HG02623 (cell line): Measurements from ENCODE around the gene PLSCR2.
A peak's percentile ranks its signal among the peaks of the same experiment; 100 is the strongest.
"Not testable (repeated sequence)": the region's sequence is repeated elsewhere in the genome, so short reads cannot be mapped to it uniquely, and the experiment has no call there.

ENCODE experiments used
- ATAC-seq: cut with Tn5 transposase; IDR thresholded peaks from one replicate; pipeline ENCODE4 v1.9.1; 2021; ENCODE audit warnings: moderate library complexity; ENCODE audit not compliant: unreplicated experiment

PLSCR2 gene, protein sequence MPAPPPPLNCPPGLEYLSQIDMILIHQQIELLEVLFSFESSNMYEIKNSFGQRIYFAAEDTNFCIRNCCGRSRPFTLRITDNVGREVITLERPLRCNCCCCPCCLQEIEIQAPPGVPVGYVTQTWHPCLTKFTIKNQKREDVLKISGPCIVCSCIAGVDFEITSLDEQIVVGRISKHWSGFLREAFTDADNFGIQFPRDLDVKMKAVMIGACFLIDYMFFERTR

GRCh38 chr3:146469150-146470017 lies at the start of gene PLSCR2:
Gene PLSCR2, minus strand, starts transcription at chr3:146469561. Its CDS starts 9,657 bp downstream, at chr3:146459904.
- ATAC-seq = peak; percentile 98

- no peak for ATAC-seq
These were observed 48.5 kb upstream of the PLSCR2 start for GRCh38 chr3:146517684-146518435.

DNA sequence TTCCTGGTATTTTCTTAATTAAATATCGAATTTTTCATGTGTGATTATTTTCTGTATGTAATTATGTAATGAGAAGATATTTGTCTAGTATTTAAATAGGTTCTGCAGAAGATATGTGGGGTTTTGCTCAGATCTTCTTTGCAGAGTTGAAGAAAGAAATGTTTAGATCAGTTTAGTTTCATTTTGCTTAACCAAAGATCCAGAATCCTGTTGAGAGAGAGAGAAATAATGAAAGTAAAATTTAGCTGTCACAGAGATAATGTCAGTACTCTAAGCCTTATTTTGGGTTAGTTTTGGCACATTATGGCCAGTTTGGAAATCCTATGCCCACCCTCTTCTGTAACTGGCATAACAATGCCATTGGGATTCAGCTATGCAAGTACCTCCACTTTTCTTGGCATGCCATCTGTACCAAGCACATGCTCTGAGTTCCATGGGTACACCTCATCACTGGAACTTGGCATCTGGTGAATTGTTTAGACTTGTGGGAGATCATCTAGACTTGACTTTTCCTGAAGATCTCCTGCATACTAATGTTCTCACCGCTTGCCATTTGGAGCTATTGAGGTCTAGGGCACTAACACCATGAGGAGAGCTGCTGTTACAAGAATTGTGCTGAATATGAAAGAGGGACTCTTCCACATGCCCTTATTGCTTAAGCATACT lies 44.2 kb upstream of the PLSCR2 start:
- ATAC-seq = no peak

- ATAC-seq = no peak
These were observed 42.2 kb upstream of the PLSCR2 start for GRCh38 chr3:146511402-146512134.

GRCh38 chr3:146507331-146508120 lies 38.2 kb upstream of the PLSCR2 start:
- no peak for ATAC-seq

GRCh38 chr3:146505516-146505915 lies 36.2 kb upstream of the PLSCR2 start:
- ATAC-seq = no peak

DNA sequence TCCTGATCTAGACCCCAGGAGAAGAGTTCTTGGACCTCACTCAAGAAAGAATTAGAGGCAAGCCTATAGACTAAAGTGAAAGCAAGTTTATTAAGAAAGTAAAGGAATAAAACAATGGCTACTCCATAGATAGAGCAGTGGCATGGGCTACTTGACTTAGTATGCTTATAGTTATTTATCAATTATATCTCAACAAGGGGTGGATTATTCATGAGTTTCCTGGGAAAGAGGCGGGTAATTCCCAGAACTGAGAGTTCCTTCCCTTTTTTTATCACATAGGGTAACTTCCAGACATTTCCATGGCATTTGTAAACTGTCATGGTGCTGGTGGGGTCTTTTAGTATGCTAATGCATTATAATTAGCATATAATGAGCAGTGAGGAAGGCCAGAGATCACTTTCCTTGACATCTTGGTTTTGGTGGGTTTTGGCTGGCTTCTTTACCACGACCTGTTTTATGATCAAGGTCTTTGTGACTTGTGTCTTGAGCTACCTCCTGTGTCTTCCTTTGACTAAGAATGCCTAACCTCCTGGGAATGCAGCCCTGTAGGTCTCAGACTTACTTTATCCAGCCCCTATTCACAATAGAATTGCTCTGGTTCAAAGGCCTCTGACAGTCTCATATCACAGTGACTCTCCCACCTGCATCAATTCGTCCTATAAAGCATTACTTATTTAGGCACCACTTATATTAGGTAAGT lies 35.3 kb upstream of the PLSCR2 start:
- ATAC-seq = no peak

DNA sequence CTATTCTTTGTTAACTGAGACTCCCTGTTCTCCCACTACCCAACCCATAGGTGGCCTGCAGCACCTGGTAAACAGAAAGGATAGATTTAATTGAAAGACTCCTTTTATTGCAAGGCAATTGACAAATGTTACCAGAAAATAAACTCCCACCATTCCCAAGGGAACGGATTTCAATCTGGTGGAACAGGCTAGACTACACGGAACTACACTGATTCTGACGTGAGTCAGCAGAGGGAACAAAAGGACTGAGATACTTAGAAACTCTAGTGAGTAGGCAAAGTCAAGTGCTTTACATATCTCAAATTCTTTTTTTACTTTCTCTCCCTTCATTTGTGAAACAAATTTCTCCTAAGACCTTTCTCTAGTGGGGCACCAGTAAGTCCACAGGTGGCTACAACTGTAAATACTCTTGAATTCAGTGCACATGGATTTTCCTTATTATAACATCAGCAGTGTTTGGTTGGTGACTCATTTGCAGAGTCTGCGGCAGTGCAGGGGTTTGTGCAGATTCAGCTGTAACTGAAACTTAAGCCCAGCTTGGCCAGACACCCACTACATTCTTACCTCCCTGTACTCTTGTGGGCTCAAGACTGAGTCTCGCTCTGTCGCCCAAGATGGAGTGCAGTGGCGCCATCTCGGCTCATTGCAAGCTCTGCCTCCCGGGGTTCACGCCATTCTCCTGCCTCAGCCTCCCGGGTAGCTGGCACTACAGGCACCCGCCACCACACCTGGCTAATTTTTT lies 34.3 kb upstream of the PLSCR2 start:
- peak; percentile 94 for ATAC-seq

GRCh38 chr3:146502887-146503460 lies 33.6 kb upstream of the PLSCR2 start:
- ATAC-seq = no peak

- no peak for ATAC-seq
These were observed 32.4 kb upstream of the PLSCR2 start for GRCh38 chr3:146501752-146502151.

DNA sequence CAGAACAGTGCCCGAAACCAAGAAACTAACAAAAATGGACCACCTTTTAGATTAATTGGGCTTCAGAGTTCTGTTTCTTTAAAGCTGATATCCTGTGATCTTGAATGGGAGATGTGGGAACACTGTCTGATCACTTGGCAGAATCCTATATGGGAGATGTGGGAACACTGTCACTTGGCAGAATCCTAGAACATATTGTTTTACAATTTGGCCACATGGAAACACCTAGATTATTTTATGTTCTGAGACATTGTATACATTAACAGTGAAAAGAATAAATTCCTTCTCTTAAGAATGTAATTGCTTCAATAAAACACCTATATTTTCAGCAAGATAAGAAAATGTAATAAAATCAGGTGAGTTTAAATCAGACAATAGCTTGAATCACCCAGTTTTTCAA lies 30.3 kb upstream of the PLSCR2 start:
- ATAC-seq = no peak

GRCh38 chr3:146498002-146498736 lies 28.8 kb upstream of the PLSCR2 start:
- ATAC-seq = no peak

DNA sequence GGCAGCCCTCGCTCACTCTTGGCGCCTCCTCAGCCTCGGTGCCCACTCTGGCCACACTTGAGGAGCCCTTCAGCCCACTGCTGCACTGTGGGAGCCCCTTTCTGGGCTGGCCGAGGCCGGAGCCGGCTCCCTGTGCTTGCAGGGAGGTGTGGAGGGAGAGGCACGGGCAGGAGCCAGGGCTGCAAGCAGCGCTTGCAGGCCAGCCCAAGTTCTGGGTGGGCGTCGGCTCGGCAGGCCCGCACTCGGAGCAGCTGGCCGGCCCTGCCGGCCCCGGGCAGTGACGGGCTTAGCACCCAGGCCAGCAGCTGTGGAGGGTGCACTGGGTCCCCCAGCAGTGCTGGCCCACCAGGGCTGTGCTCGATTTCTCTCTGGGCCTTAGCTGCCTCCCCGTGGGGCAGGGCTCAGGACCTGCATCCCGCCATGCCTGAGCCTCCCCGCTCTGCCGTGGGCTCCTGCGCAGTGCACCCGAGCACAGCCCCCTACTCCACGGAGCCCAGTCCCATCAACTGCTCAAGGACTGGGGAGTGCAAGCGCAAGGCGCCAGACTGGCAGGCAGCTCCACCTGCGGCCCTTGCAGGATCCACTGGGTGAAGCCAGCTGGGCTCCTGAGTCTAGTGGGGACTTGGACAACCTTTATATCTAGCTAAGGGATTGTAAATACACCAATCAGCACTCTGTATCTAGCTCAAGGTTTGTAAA lies 27.9 kb upstream of the PLSCR2 start:
- not testable (repeated sequence) for ATAC-seq

GRCh38 chr3:146496726-146497125 lies 27.4 kb upstream of the PLSCR2 start:
- ATAC-seq = no peak

- no peak for ATAC-seq
These were observed 26.9 kb upstream of the PLSCR2 start for GRCh38 chr3:146496251-146496650.

DNA sequence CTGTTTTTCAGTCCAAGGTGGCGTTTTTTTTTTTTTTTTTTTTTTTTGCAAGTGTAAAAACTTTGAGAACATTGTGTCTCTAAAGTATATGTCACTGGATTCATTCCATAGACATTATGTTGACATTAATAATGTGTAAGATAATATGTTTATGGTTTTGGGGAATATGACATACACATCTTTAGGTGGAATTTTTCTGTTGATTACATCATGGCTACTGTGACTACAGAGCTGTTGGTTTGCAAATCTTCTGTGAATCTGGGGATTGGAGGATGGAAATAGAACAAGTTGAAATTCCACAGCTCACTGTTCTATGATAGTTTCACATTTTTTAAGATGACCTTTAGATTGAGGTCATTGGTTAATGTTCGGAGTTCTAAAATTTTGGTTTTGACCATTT lies 24.4 kb upstream of the PLSCR2 start:
- no peak for ATAC-seq

DNA sequence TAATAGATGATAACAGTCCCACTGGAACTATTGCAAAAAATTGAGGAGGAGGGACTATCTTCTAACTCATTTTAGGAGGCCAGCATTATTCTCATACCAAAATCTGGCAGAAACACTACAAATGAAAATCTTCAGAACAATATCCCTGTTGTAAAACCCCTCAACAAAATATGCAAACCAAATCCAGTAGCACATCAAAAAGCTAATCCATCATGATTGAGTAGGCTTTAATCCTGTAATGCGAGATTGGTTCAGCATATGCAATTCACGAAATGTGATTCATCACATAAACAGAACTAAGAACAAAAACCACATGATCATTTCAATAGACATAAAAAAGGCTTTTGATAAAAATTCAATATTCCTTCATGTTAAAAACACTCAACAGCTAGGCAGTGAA lies 23.9 kb upstream of the PLSCR2 start:
- ATAC-seq = no peak
